Sigmoid colon (tissue), 4 donors: ENCODE data around the gene TPCN2.
A peak's percentile ranks its signal among the peaks of the same experiment; 100 is the strongest.

Experiments used
- CTCF ChIP-seq, 4 experiments: fragments of 450-650 bp in 3 of 4; fragments of 200-600 bp in 1 of 4; IDR thresholded peaks; one replicate each; pipeline ENCODE4 v1.5.1; 2016 to 2019; ENCODE audit warnings: antibody characterized with exemption in 4 of 4, mild to moderate bottlenecking in 3 of 4, moderate library complexity in 2 of 4
- EP300 ChIP-seq, 4 donors: sonication (generic); formaldehyde crosslinking; IDR thresholded peaks; one replicate each; pipeline ENCODE4 v1.6.1; 2017; ENCODE audit warnings: antibody characterized with exemption in 4 of 4
- POLR2A ChIP-seq, 2 donors: fragments of 450-650 bp; IDR thresholded peaks; one replicate each; pipeline ENCODE4 v1.6.1; 2016; ENCODE audit warnings: antibody characterized with exemption in 2 of 2, mild to moderate bottlenecking in 2 of 2, moderate library complexity in 2 of 2
- POLR2AphosphoS5 ChIP-seq, 4 donors: sonication (generic); formaldehyde crosslinking; IDR thresholded peaks; one replicate each; pipeline ENCODE4 v1.6.1; 2017; ENCODE audit warnings: antibody characterized with exemption in 4 of 4

- TF ChIP-seq POLR2A (IDR thresholded peaks at IDR 0.05): no peak
- no peak for TF ChIP-seq CTCF (IDR thresholded peaks at IDR 0.05)
- no peak for TF ChIP-seq EP300 (IDR thresholded peaks at IDR 0.05)
- TF ChIP-seq POLR2AphosphoS5 (IDR thresholded peaks at IDR 0.05): peak in 1 of 4 donors; percentile 6
These were observed 8.0 kb upstream of the TPCN2 start for GRCh38 chr11:69040581-69041260.
